Fibroblast of pulmonary artery (primary cell): Measurements from ENCODE around the gene SLC32A1.

Experiments
- DNase-seq: peaks from one replicate; pipeline ENCODE4 v3.0.0-alpha.2; 2010; ENCODE audit warnings: low read depth
- H3K4me3 ChIP-seq: replicated peaks from 2 replicates; pipeline ENCODE4 v1.5.1; 2011; ENCODE audit warnings: low read depth, mild to moderate bottlenecking, control low read depth, low read length, moderate library complexity
- TF ChIP-seq, protein P1 (sequence below): IDR thresholded peaks from 2 replicates; pipeline ENCODE4 v1.5.1; 2011; ENCODE audit warnings: mild to moderate bottlenecking, control low read depth, low read length, inconsistent platforms; ENCODE audit errors: missing control alignments

The SLC32A1 gene

DNA sequence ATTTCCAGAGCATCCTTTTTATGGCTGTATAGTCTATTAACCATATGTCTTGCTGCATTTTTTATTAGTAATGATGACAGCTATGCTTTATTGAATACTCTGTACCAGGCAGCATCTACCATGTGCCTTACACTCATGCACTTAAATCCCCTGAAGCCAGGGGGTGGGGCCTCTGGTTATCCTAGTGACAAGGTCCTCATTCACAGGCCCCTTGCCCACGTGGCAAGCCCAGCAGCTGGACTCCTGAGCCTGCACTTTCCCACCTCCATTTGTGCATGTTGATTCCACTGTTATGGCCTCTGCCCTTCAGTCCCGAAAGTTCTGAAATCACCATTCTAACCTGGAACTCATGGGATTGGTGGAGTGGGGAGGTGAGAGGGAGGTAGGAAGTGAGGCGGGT lies 46.3 kb downstream of the SLC32A1 start:
- TF ChIP-seq, protein P1, sequence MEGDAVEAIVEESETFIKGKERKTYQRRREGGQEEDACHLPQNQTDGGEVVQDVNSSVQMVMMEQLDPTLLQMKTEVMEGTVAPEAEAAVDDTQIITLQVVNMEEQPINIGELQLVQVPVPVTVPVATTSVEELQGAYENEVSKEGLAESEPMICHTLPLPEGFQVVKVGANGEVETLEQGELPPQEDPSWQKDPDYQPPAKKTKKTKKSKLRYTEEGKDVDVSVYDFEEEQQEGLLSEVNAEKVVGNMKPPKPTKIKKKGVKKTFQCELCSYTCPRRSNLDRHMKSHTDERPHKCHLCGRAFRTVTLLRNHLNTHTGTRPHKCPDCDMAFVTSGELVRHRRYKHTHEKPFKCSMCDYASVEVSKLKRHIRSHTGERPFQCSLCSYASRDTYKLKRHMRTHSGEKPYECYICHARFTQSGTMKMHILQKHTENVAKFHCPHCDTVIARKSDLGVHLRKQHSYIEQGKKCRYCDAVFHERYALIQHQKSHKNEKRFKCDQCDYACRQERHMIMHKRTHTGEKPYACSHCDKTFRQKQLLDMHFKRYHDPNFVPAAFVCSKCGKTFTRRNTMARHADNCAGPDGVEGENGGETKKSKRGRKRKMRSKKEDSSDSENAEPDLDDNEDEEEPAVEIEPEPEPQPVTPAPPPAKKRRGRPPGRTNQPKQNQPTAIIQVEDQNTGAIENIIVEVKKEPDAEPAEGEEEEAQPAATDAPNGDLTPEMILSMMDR = no peak
- no peak for DNase-seq
- H3K4me3 ChIP-seq = no peak overlapping the region

DNA sequence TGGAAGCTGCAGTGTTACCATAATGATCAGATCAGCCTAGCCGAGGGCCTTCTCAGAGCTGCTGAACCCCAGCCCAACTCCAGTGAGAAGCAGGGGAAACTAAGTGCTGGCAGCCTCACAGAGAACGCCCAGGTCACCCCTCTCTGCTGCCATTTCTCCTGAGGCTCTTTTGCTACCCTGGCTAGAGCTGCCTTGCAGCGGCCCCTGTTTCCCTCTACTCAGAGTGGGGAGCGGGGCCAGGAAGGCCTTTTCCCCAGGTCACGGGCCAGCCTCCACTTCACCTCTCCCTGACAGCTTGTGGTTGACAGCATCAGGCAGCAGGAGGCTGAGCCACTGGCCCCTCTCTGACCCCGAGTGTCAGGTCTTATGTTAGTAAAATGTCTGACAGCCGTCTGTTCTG lies 46.7 kb downstream of the SLC32A1 start:
- no peak overlapping the region for H3K4me3 ChIP-seq
- DNase-seq = no peak
- TF ChIP-seq, protein P1 = no peak

DNA sequence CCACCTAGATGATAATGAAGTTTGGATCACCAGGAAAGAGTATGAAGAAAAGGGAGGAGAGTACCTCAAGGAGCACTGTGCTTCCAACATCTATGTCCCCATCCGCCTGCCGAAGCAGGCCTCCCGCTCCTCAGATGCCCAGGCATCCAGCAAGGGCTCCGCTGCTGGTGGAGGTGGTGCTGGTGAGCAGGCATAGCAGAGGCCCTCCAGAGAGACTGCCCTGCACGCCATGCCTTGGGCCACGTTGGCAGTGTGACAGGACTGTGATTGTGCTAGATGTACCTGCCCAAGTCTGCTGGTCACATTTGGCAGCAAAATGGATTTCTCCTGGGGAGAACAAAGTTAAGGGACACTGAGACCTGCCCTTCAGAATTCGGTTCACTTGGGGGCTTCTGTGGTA lies 47.3 kb downstream of the SLC32A1 start:
- H3K4me3 ChIP-seq = no peak overlapping the region
- TF ChIP-seq, protein P1 = no peak
- no peak for DNase-seq

DNA sequence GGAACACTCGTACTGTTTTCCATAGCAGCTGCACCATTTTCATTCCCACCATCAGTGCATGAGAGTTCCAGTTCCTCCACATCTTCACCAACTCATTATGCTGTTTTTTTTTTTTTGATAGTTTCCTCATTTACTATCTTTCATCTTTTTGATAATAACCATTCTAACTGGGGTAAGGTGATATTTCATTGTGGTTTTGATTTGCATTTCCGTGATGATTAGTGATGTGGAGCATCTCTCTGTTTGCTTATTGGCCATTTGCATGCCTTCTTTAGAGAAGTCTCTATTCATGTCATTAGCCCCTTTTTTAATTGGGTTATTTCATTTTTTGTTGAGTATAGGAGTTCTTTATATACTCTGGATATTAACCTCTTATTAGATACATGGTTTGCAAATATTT lies 49.9 kb downstream of the SLC32A1 start:
- TF ChIP-seq, protein P1 = no peak
- no peak overlapping the region for H3K4me3 ChIP-seq

DNA sequence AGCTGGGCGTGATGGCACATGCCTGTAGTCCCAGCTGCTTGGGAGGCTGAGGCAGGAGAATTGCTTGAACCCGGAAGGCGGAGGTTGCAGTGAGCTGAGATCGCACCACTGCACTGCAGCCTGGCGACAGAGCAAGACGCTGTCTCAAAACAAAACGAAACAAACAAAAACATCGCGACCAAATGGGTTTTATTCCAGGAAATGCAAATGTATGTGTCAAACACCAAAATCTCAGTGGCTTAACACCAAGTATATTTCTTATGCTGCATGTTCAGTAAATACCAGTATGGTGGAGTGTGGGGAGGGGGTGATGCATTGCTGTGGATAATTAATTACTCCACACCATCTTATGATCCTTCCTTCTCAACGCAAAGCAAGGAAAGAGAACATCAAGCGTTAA lies 52.1 kb downstream of the SLC32A1 start:
- TF ChIP-seq, protein P1 = no peak
- DNase-seq = no peak
- no peak overlapping the region for H3K4me3 ChIP-seq

More for the DNA sequence above, 49.9 kb downstream of the SLC32A1 start:
- DNase-seq = no peak
